Ishikawa (cell line): ENCODE results near the gene IKZF2.

ENCODE experiments used
- CEBPB ChIP-seq: IDR thresholded peaks from 2 replicates; pipeline ENCODE4 v1.6.1; 2012
- CREB1 ChIP-seq: IDR thresholded peaks from 2 replicates; pipeline ENCODE4 v1.6.1; 2012; ENCODE audit warnings: low read depth
- EGR1 ChIP-seq: IDR thresholded peaks from 2 replicates; pipeline ENCODE4 v1.6.1; 2012
- EP300 ChIP-seq: IDR thresholded peaks from 2 replicates; pipeline ENCODE4 v1.6.1; 2012; ENCODE audit warnings: borderline replicate concordance
- FOXM1 ChIP-seq: IDR thresholded peaks from 2 replicates; pipeline ENCODE4 v1.6.1; 2012; ENCODE audit warnings: low read depth, borderline replicate concordance
- NFIC ChIP-seq: IDR thresholded peaks from 2 replicates; pipeline ENCODE4 v1.6.1; 2012
- RAD21 ChIP-seq: IDR thresholded peaks from 2 replicates; pipeline ENCODE4 v1.6.1; 2012; ENCODE audit warnings: low read depth
- TAF1 ChIP-seq: IDR thresholded peaks from 2 replicates; pipeline ENCODE4 v1.6.1; 2012; ENCODE audit warnings: low read depth, mild to moderate bottlenecking
- TCF12 ChIP-seq: IDR thresholded peaks from 2 replicates; pipeline ENCODE4 v1.6.1; 2012; ENCODE audit warnings: low read depth
- TEAD4 ChIP-seq: IDR thresholded peaks from 2 replicates; pipeline ENCODE4 v1.6.1; 2012
- YY1 ChIP-seq: IDR thresholded peaks from 2 replicates; pipeline ENCODE4 v1.6.1; 2012; ENCODE audit warnings: low read depth
- ZBTB7A ChIP-seq: IDR thresholded peaks from 2 replicates; pipeline ENCODE4 v1.6.1; 2012; ENCODE audit warnings: low read depth
- TF ChIP-seq, protein P1 (sequence below): IDR thresholded peaks from 2 replicates; pipeline ENCODE4 v1.6.1; 2012; ENCODE audit warnings: low read depth, mild to moderate bottlenecking
- TF ChIP-seq, protein P2 (sequence below): IDR thresholded peaks from 2 replicates; pipeline ENCODE4 v1.6.1; 2012
- TF ChIP-seq, protein P3 (sequence below): IDR thresholded peaks from 2 replicates; pipeline ENCODE4 v1.6.1; 2012

Gene IKZF2

DNA sequence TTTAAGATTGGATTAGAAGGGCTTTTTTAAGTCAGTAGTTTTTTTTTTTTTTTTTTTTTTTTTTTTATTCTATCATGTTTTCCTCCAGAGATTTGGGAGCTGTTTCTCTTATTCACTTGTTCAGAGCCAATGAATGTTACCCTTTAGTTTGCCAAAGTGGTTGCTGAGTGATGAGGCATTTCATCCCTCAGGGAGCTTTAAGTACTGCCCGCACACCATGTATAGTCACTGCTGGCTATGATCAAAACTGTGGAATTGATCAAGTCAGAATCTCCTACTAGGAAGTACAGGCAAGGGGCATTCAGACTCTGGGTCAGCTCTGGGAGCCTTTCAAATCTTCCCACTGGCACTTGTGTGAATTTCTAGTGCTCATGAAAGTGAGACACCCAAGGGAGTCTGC, 201.6 kb downstream of the IKZF2 start:
- TF ChIP-seq, protein P1, sequence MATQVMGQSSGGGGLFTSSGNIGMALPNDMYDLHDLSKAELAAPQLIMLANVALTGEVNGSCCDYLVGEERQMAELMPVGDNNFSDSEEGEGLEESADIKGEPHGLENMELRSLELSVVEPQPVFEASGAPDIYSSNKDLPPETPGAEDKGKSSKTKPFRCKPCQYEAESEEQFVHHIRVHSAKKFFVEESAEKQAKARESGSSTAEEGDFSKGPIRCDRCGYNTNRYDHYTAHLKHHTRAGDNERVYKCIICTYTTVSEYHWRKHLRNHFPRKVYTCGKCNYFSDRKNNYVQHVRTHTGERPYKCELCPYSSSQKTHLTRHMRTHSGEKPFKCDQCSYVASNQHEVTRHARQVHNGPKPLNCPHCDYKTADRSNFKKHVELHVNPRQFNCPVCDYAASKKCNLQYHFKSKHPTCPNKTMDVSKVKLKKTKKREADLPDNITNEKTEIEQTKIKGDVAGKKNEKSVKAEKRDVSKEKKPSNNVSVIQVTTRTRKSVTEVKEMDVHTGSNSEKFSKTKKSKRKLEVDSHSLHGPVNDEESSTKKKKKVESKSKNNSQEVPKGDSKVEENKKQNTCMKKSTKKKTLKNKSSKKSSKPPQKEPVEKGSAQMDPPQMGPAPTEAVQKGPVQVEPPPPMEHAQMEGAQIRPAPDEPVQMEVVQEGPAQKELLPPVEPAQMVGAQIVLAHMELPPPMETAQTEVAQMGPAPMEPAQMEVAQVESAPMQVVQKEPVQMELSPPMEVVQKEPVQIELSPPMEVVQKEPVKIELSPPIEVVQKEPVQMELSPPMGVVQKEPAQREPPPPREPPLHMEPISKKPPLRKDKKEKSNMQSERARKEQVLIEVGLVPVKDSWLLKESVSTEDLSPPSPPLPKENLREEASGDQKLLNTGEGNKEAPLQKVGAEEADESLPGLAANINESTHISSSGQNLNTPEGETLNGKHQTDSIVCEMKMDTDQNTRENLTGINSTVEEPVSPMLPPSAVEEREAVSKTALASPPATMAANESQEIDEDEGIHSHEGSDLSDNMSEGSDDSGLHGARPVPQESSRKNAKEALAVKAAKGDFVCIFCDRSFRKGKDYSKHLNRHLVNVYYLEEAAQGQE: no peak
- TF ChIP-seq EP300 (no peak), FOXM1 (no peak), TAF1 (no peak), NFIC (no peak), TCF12 (no peak), YY1 (no peak), RAD21 (no peak), CREB1 (no peak), TEAD4 (no peak), ZBTB7A (no peak), CEBPB (no peak), EGR1 (no peak)
- TF ChIP-seq, protein P2, sequence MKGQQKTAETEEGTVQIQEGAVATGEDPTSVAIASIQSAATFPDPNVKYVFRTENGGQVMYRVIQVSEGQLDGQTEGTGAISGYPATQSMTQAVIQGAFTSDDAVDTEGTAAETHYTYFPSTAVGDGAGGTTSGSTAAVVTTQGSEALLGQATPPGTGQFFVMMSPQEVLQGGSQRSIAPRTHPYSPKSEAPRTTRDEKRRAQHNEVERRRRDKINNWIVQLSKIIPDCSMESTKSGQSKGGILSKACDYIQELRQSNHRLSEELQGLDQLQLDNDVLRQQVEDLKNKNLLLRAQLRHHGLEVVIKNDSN: no peak
- TF ChIP-seq, protein P3, sequence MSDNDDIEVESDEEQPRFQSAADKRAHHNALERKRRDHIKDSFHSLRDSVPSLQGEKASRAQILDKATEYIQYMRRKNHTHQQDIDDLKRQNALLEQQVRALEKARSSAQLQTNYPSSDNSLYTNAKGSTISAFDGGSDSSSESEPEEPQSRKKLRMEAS: no peak
